ENCODE results near the gene TMEM237.
A peak's percentile ranks its signal among the peaks of the same experiment; 100 is the strongest.

TMEM237 gene

DNA sequence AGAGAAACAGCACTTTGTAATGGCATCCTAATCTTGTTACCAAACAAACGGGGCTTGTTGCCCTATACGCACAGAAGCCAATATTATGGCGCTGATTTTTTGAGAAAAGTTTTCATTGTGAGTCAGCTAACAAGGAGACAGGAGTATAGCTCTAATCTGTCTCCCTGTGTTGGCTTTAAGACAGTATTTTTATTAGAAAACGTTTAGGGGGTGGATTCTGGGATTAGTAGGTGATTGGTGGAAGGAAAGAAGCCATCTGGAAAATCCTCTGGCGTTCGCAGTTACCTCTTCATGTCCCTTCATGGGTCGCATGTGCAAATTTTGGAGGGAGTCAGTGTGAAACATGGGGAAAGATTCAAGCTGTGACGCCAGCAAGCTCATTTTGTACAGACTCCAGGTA is 698 bp upstream of the TMEM237 start:
- H3K4me3 ChIP-seq (ENCODE audit: low read depth, low read length), result peak overlapping the region; percentile 93

GRCh38 chr2:201642579-201643215 is 606 bp downstream of the TMEM237 start:
- peak overlapping the region; percentile 93 for H3K4me3 ChIP-seq (ENCODE audit: low read depth, low read length)
- DNase-seq (ENCODE audit: low read depth), result no peak

More for the DNA sequence above, 698 bp upstream of the TMEM237 start:
- no peak for DNase-seq (ENCODE audit: low read depth)

GRCh38 chr2:201642086-201642578 is 1.2 kb downstream of the TMEM237 start:
- DNase-seq (ENCODE audit: low read depth), result no peak
- peak overlapping the region; percentile 93 for H3K4me3 ChIP-seq (ENCODE audit: low read depth, low read length)

DNA sequence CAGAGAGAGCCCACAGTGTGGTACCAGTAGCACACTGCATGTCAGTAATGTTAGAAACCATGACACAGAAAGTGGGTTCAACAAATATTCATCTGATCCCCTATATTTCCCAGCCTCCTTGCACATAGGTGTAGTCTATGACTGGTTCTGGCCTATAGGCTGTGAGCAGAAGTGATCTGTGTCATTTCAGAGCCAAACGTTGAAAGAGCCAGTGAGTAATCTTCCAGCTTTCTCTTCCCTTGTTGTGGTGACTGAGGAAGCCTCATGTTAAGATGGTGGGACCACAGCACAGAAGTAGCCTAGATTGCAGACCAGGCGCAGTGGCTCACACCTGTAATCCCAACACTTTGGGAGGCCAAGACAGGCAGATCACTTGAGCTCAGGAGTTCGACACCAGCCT is 4.1 kb downstream of the TMEM237 start:
- no peak for DNase-seq (ENCODE audit: low read depth)
- H3K4me3 ChIP-seq (ENCODE audit: low read depth, low read length), result no peak overlapping the region

GRCh38 chr2:201638326-201638725 is 5.0 kb downstream of the TMEM237 start:
- no peak for DNase-seq (ENCODE audit: low read depth)
- no peak overlapping the region for H3K4me3 ChIP-seq (ENCODE audit: low read depth, low read length)

DNA sequence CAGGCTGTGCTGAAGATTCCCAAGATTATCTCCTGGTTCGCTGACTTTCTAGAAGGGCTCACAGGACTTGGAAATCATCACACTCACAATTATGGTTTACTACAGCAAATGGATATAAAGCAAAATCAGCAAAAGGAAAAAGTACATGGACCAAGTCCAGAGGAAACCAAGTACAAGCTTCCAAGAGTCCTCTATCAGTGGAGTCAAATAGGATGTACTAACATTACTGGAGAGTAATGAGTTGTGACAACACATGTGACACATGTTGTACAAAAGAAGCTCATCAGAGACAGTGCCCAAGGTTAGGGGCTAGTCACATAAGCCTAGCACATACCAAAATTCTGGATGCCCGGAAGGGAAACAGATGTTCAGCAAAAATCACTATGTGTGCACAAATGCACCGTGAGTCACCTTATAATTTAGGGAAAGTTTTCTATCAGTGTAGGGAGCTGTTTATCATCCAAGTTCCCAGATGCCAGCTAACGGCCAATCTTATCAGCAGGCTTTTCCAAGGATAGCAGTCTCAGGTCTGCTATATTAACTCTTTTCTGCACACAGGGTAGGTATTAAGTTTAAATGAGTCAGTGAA is 9.5 kb downstream of the TMEM237 start:
- no peak overlapping the region for H3K4me3 ChIP-seq (ENCODE audit: low read depth, low read length)
- DNase-seq (ENCODE audit: low read depth), result no peak

- no peak for DNase-seq (ENCODE audit: low read depth)
- H3K4me3 ChIP-seq (ENCODE audit: low read depth, low read length), result no peak overlapping the region
These were observed 12.3 kb downstream of the TMEM237 start for GRCh38 chr2:201631041-201631440.

DNA sequence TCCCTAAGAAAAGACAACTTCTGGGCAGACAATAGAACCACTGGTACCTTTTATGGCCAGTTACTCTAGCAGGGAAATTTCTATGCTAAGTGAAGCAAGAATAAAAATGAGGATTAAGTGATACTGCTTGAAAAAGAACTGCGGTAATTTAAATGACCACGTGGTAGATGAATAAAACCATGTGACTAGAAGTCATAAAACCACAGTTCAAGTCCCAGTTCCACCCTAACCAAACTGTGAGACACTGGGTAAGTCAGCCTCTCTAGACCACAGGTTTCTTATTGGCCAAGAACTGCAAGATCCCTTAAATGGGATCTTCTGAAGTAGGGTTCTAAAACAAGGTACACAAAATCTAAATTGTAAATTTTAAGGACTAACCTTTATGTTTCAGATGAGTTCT is 12.7 kb downstream of the TMEM237 start:
- DNase-seq (ENCODE audit: low read depth), result no peak
- no peak overlapping the region for H3K4me3 ChIP-seq (ENCODE audit: low read depth, low read length)

DNA sequence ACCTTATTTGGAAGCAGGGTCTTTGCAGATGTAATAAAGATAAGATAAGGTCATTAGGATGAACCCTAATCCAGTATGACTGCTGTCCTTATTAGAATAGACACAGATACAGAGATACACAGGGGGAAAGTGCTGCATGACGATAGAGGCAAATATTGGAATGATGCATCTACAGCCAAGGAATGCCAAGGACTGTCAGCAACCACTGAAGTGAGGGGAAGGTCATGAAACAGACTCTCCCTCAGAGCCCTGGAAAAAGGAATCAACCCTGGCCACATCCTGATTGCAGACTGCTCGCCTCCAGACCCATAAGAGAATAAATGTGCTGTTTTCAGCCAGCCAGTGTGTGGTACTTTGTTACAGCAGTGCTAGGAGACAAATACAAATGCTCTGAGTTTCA is 14.8 kb downstream of the TMEM237 start:
- DNase-seq (ENCODE audit: low read depth), result no peak
- H3K4me3 ChIP-seq (ENCODE audit: low read depth, low read length), result no peak overlapping the region

DNA sequence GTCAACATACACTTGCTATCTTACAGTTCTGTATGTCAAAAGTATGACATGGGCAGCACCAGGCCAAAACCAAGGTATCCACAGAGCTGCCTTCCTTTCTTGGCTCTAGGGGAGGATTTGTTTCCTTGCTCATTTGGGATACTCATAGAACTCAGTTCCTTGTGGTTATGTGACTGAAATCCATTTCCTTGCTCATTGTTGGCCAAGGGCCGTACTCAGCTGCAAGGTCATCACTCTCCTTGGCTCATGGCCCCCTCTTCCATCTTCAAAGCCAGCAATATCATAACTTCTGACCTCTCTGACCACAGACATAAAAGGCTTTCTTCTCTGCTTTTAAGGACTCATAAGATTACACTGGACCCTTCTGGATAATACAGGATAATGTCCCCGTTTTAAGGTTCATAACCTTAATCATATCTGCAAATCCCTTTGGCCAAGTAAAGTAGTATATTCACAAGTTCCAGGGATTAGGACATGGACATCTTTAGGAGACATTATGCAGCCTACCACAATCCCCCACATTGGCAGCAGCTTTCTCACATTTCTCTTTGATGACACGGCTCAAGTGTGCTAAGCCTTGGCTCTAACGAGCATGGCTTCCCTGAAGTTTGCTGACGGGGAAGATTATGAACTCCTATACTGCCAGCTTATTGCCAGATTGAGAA is 20.9 kb downstream of the TMEM237 start:
- no peak for DNase-seq (ENCODE audit: low read depth)
- no peak overlapping the region for H3K4me3 ChIP-seq (ENCODE audit: low read depth, low read length)

DNA sequence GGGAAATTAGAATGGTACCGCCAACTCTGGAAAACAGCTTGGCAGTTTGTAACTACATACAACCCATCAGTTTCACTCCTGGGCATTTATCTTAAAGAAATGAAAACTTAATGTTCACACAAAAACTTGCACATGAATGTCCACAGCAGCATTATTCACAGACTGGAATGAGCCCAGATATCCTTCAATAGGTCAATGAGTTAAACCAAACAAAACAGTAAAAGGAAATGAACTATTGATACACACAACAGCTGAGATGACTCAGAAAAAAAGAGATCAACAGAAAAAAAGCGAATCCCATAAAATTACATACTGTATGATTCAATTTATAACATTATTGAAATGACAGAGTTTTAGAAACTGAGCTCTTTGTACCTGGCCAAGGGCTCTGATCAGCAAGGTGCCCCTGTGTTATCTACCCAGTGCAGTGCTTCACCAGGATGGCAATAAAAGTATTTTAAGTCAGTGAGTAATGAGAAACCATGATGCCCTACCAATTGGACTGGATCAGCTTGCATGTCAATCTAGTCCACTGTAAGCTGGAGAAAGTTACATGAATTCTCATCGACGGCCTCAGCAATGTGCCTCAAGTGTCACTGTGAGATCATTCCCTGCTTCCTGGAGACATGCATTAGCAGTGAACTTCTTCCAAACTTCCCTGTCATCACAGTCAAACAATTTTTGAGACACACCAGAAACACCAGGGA is 21.9 kb downstream of the TMEM237 start:
- H3K4me3 ChIP-seq (ENCODE audit: low read depth, low read length), result no peak overlapping the region
- peak; percentile 21 for DNase-seq (ENCODE audit: low read depth)

DNA sequence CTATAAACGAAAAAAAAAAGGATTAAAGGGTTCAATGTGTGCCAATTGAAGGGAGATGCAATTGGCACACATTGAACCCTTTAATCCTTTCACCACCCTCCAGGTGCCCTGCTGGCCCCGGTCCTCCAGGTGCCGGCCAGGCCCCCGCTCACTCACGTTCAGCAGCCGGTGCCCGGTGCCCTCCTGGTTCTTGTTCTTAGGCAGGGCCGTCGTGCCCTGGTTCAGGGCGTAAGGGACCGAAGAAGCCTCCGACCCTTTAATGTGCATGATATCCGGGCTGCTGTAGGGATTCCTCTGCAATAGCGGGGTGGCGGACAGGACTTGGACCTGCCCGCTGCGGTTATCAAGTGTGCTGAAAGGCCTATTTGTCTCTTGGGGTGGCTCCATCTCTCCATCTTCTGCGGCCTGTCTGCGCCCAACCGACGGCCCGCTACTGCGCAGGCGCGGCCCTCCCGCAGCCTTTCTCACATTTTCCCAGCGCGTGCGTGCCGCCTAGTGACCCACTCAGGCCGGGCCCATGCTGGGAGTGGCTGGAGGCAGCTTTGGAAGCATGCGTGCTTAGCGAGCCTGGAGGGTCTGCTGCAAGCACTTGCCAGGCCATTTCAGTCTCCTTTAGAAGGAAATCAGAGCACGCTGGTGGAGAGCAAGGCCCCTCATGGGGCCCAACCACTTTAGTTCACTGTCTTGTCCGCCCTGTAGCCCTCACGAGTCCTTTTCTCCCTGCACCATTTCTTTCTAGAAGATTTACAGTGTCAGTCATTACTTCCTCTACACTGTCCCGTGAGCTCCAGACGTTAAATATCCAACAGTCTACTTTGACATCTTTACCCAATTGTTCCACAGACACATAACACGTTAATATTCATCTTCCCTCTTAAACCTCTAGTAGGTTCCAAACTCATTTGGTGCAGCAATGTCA is 24.3 kb downstream of the TMEM237 start:
- H3K4me3 ChIP-seq (ENCODE audit: low read depth, low read length), result peak overlapping the region; percentile 17
- no peak for DNase-seq (ENCODE audit: low read depth)

DNA sequence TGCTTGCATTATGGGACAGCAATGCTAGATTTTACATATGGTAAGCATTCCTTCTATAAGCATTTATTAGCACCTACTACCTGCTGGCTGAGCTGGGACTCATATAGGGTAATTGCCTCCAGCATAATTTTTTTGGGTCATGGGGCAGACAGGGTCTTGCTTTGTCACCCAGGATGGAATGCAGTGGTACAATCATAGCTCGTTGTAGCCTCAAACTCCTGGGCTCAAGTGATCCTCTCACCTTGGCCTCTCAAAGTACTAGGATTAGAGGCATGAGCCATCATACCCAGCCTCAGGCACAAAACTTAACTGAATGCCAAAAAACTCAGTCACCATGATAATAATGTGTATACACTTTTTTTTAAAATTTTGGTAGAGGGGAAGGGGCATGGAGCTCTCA is 35.3 kb downstream of the TMEM237 start:
- DNase-seq (ENCODE audit: low read depth), result no peak
- no peak overlapping the region for H3K4me3 ChIP-seq (ENCODE audit: low read depth, low read length)

GRCh38 chr2:201607568-201607967 is 35.7 kb downstream of the TMEM237 start:
- no peak overlapping the region for H3K4me3 ChIP-seq (ENCODE audit: low read depth, low read length)
- no peak for DNase-seq (ENCODE audit: low read depth)

DNA sequence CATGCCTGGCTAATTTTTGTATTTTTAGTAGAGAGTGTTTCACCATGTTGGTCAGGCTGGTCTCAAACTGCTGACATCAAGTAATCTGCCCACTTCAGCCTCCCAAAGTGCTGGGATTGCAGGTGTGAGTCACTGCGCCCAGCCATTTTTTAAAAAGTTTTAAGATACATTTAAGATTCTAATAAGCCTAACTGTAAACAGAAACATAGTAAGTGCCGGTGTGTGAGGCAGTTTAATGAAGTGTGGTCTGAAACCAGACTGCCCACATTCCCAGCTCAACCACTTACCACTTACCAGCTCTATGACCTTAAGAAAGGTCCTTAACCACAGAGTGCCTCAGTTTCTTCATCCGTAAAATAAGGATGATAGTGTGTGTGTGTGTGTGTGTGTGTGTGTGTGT is 42.4 kb downstream of the TMEM237 start:
- no peak for DNase-seq (ENCODE audit: low read depth)
- no peak overlapping the region for H3K4me3 ChIP-seq (ENCODE audit: low read depth, low read length)

- no peak overlapping the region for H3K4me3 ChIP-seq (ENCODE audit: low read depth, low read length)
- DNase-seq (ENCODE audit: low read depth), result no peak
These were observed 45.9 kb downstream of the TMEM237 start for GRCh38 chr2:201597397-201597796.

DNA sequence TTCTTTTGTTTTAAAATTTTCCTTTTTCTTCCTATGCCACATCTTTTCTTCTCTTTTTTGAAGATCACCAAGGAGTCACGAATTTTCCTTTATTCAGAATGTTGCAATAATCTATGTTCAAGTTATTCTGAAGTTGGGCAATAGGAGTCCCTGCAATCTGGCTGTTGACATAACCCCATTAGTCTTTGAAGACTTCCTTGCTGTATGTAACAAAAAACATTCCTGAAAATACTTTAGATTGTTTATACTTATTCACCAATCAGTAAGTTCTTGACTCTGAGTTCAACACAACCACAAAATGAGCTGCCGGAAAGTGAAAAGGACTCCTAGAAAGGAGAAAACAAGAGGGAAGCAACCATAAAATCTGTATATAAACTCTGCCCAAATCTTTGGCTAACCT is 62.8 kb downstream of the TMEM237 start:
- DNase-seq (ENCODE audit: low read depth), result peak; percentile 81
- no peak overlapping the region for H3K4me3 ChIP-seq (ENCODE audit: low read depth, low read length)

DNA sequence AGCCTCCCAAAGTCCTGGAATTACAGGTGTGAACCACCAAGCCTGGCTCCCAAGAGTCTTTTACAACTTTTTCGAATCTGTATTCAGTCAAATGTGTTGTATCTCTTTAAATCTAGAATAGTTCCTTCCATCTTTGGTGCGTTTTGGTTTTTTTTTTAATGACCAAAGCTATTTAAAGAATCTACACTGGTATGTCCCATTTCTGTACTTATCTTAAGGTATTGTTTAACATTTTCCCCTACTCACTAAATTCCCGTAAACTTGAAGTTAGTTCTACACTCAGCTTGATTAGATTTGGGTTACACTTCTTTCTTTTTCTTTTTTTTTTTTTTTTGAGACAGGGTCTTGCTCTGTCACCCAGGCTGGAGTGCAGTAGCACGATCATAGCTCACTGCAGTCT is 63.8 kb downstream of the TMEM237 start:
- H3K4me3 ChIP-seq (ENCODE audit: low read depth, low read length), result no peak overlapping the region
- no peak for DNase-seq (ENCODE audit: low read depth)

DNA sequence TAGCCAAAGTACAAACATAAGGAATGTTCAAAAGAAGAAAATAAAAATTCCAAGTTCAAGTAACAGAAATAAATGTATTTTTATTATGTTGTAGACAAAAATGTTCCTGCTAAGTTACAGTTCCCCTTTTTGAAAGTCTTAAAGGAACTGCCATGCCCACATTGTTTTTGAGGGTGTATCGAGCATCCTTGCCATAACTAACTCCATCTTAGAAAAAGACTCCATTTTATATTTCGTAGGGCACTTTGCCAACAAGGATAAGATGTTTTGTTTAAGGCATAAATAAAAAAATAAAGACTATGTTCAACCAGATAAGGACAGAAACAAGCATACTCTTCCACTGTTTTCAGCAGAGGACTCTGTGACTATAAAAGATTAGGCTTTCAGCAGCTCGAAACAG is 67.3 kb downstream of the TMEM237 start:
- DNase-seq (ENCODE audit: low read depth), result no peak
- no peak overlapping the region for H3K4me3 ChIP-seq (ENCODE audit: low read depth, low read length)

Data from skeletal muscle cell (primary cell).